Prostate gland (tissue), 1 donor: ENCODE measurements around the gene GLIS1.

Source experiments
- POLR2A ChIP-seq: fragments of 450-650 bp; IDR thresholded peaks from one replicate; pipeline ENCODE4 v1.6.1; 2016; ENCODE audit warnings: antibody characterized with exemption, mild to moderate bottlenecking
- POLR2AphosphoS5 ChIP-seq: sonication (generic); formaldehyde crosslinking; IDR thresholded peaks from one replicate; pipeline ENCODE4 v1.6.1; 2017; ENCODE audit warnings: antibody characterized with exemption

GRCh38 chr1:53704804-53705445, 34.0 kb downstream of the GLIS1 start:
- no peak for TF ChIP-seq POLR2AphosphoS5
- TF ChIP-seq POLR2A: no peak
